ENCODE results near the gene PITPNM3. TPM values are rescaled to one million over a fixed set of nuclear protein-coding genes. Genes with fewer than 3 reads are reported as not detected.

Gene PITPNM3
- polyA plus RNA-seq, 2 donors = 9.5 to 14.4 TPM

- Histone ChIP-seq H3K4me1 (ENCODE audit: control insufficient read depth in 2 of 2, insufficient read depth in 2 of 2, low read length in 1 of 2) (peaks cover 11 to 14% of the 10 kb centered on the region in 2 donors), H3K27me3 (ENCODE audit: control insufficient read depth in 1 of 2, insufficient read depth in 2 of 2, low read length in 2 of 2) (no peaks in the 10 kb centered on the region), H3K9me3 (ENCODE audit: control insufficient read depth in 2 of 2, insufficient read depth in 1 of 2, low read depth in 1 of 2, low read length in 1 of 2) (peaks cover 0 to 3% of the 10 kb centered on the region in 2 donors), H3K27ac (ENCODE audit: low read depth in 2 of 2, low read length in 1 of 2) (peak overlapping the region; percentile 39 to 98), H3K36me3 (ENCODE audit: control insufficient read depth in 2 of 2, insufficient read depth in 2 of 2, low read length in 1 of 2) (peaks cover 0 to 7% of the 10 kb centered on the region in 2 donors), H3K4me3 (ENCODE audit: low read depth in 1 of 2, low read length in 2 of 2) (no peak overlapping the region)
- 67 to 71% methylated on average over 11 of the region's 11 CpGs for WGBS, 2 donors
Measured at GRCh38 chr17:6509031-6509771, 47.2 kb downstream of the PITPNM3 start.

GRCh38 chr17:6508519-6509030, 47.8 kb downstream of the PITPNM3 start:
- WGBS, 2 donors = 54 to 60% methylated on average over 15 of the region's 15 CpGs
- peaks cover 0 to 7% of the 10 kb centered on the region in 2 donors for H3K36me3 ChIP-seq (ENCODE audit: control insufficient read depth in 2 of 2, insufficient read depth in 2 of 2, low read length in 1 of 2)
- H3K27ac ChIP-seq (ENCODE audit: low read depth in 2 of 2, low read length in 1 of 2) = peak overlapping the region; percentile 39 to 98
- H3K4me3 ChIP-seq (ENCODE audit: low read depth in 1 of 2, low read length in 2 of 2) = no peak overlapping the region
- peaks cover 0 to 3% of the 10 kb centered on the region in 2 donors for H3K9me3 ChIP-seq (ENCODE audit: control insufficient read depth in 2 of 2, insufficient read depth in 1 of 2, low read depth in 1 of 2, low read length in 1 of 2)
- H3K27me3 ChIP-seq (ENCODE audit: control insufficient read depth in 1 of 2, insufficient read depth in 2 of 2, low read length in 2 of 2) = no peaks in the 10 kb centered on the region
- peaks cover 11 to 14% of the 10 kb centered on the region in 2 donors for H3K4me1 ChIP-seq (ENCODE audit: control insufficient read depth in 2 of 2, insufficient read depth in 2 of 2, low read length in 1 of 2)

GRCh38 chr17:6508016-6508415, 48.3 kb downstream of the PITPNM3 start:
- Histone ChIP-seq H3K27me3 (ENCODE audit: control insufficient read depth in 1 of 2, insufficient read depth in 2 of 2, low read length in 2 of 2) (no peaks in the 10 kb centered on the region), H3K27ac (ENCODE audit: low read depth in 2 of 2, low read length in 1 of 2) (peak overlapping the region; percentile 41 to 98)
- WGBS, 2 donors = 61 to 73% methylated on average over 12 of the region's 12 CpGs

GRCh38 chr17:6507535-6507934, 48.8 kb downstream of the PITPNM3 start:
- peaks cover 11 to 14% of the 10 kb centered on the region in 2 donors for H3K4me1 ChIP-seq (ENCODE audit: control insufficient read depth in 2 of 2, insufficient read depth in 2 of 2, low read length in 1 of 2)
- WGBS, 2 donors = 29 to 44% methylated on average over 7 of the region's 7 CpGs
- H3K36me3 ChIP-seq (ENCODE audit: control insufficient read depth in 2 of 2, insufficient read depth in 2 of 2, low read length in 1 of 2) = peaks cover 5 to 16% of the 10 kb centered on the region in 2 donors
- no peaks in the 10 kb centered on the region for H3K27me3 ChIP-seq (ENCODE audit: control insufficient read depth in 1 of 2, insufficient read depth in 2 of 2, low read length in 2 of 2)
- peaks cover 0 to 3% of the 10 kb centered on the region in 2 donors for H3K9me3 ChIP-seq (ENCODE audit: control insufficient read depth in 2 of 2, insufficient read depth in 1 of 2, low read depth in 1 of 2, low read length in 1 of 2)
- no peak overlapping the region for H3K4me3 ChIP-seq (ENCODE audit: low read depth in 1 of 2, low read length in 2 of 2)
- H3K27ac ChIP-seq (ENCODE audit: low read depth in 2 of 2, low read length in 1 of 2) = peak overlapping the region; percentile 41 to 98

More at GRCh38 chr17:6508016-6508415, 48.3 kb downstream of the PITPNM3 start:
- Histone ChIP-seq H3K36me3 (ENCODE audit: control insufficient read depth in 2 of 2, insufficient read depth in 2 of 2, low read length in 1 of 2) (peaks cover 0 to 12% of the 10 kb centered on the region in 2 donors), H3K9me3 (ENCODE audit: control insufficient read depth in 2 of 2, insufficient read depth in 1 of 2, low read depth in 1 of 2, low read length in 1 of 2) (peaks cover 0 to 3% of the 10 kb centered on the region in 2 donors), H3K4me1 (ENCODE audit: control insufficient read depth in 2 of 2, insufficient read depth in 2 of 2, low read length in 1 of 2) (peaks cover 11 to 14% of the 10 kb centered on the region in 2 donors), H3K4me3 (ENCODE audit: low read depth in 1 of 2, low read length in 2 of 2) (no peak overlapping the region)

- Histone ChIP-seq H3K4me3 (ENCODE audit: low read depth in 1 of 2, low read length in 2 of 2) (no peak overlapping the region), H3K9me3 (ENCODE audit: control insufficient read depth in 2 of 2, insufficient read depth in 1 of 2, low read depth in 1 of 2, low read length in 1 of 2) (peaks cover 0 to 3% of the 10 kb centered on the region in 2 donors), H3K27ac (ENCODE audit: low read depth in 2 of 2, low read length in 1 of 2) (peak overlapping the region; percentile 79 to 98), H3K27me3 (ENCODE audit: control insufficient read depth in 1 of 2, insufficient read depth in 2 of 2, low read length in 2 of 2) (no peaks in the 10 kb centered on the region), H3K36me3 (ENCODE audit: control insufficient read depth in 2 of 2, insufficient read depth in 2 of 2, low read length in 1 of 2) (peaks cover 5 to 16% of the 10 kb centered on the region in 2 donors), H3K4me1 (ENCODE audit: control insufficient read depth in 2 of 2, insufficient read depth in 2 of 2, low read length in 1 of 2) (peaks cover 11 to 14% of the 10 kb centered on the region in 2 donors)
- 25 to 42% methylated on average over 5 of the region's 5 CpGs for WGBS, 2 donors
Measured at GRCh38 chr17:6506679-6507231, 49.6 kb downstream of the PITPNM3 start.

- Histone ChIP-seq H3K4me3 (ENCODE audit: low read depth in 1 of 2, low read length in 2 of 2) (no peak overlapping the region), H3K27ac (ENCODE audit: low read depth in 2 of 2, low read length in 1 of 2) (no peak overlapping the region), H3K27me3 (ENCODE audit: control insufficient read depth in 1 of 2, insufficient read depth in 2 of 2, low read length in 2 of 2) (no peaks in the 10 kb centered on the region), H3K9me3 (ENCODE audit: control insufficient read depth in 2 of 2, insufficient read depth in 1 of 2, low read depth in 1 of 2, low read length in 1 of 2) (peaks cover 0 to 3% of the 10 kb centered on the region in 2 donors), H3K36me3 (ENCODE audit: control insufficient read depth in 2 of 2, insufficient read depth in 2 of 2, low read length in 1 of 2) (peaks cover 5 to 15% of the 10 kb centered on the region in 2 donors), H3K4me1 (ENCODE audit: control insufficient read depth in 2 of 2, insufficient read depth in 2 of 2, low read length in 1 of 2) (peaks cover 11 to 14% of the 10 kb centered on the region in 2 donors)
- WGBS, 2 donors = 84 to 88% methylated on average over 11 to 12 of the region's 12 CpGs
Measured at GRCh38 chr17:6505425-6506142, 50.8 kb downstream of the PITPNM3 start.

GRCh38 chr17:6503641-6504195, 52.6 kb downstream of the PITPNM3 start:
- Histone ChIP-seq H3K9me3 (ENCODE audit: control insufficient read depth in 2 of 2, insufficient read depth in 1 of 2, low read depth in 1 of 2, low read length in 1 of 2) (peaks cover 0 to 3% of the 10 kb centered on the region in 2 donors), H3K27ac (ENCODE audit: low read depth in 2 of 2, low read length in 1 of 2) (no peak overlapping the region), H3K4me3 (ENCODE audit: low read depth in 1 of 2, low read length in 2 of 2) (no peak overlapping the region), H3K27me3 (ENCODE audit: control insufficient read depth in 1 of 2, insufficient read depth in 2 of 2, low read length in 2 of 2) (no peaks in the 10 kb centered on the region), H3K36me3 (ENCODE audit: control insufficient read depth in 2 of 2, insufficient read depth in 2 of 2, low read length in 1 of 2) (peaks cover 5 to 13% of the 10 kb centered on the region in 2 donors), H3K4me1 (ENCODE audit: control insufficient read depth in 2 of 2, insufficient read depth in 2 of 2, low read length in 1 of 2) (peaks cover 8 to 11% of the 10 kb centered on the region in 2 donors)
- 84 to 90% methylated on average over 7 of the region's 7 CpGs for WGBS, 2 donors

GRCh38 chr17:6502871-6503509, 53.4 kb downstream of the PITPNM3 start:
- WGBS, 2 donors = 86 to 91% methylated on average over 8 of the region's 8 CpGs

GRCh38 chr17:6502142-6502541, 54.2 kb downstream of the PITPNM3 start:
- Histone ChIP-seq H3K9me3 (ENCODE audit: control insufficient read depth in 2 of 2, insufficient read depth in 1 of 2, low read depth in 1 of 2, low read length in 1 of 2) (no peaks in the 10 kb centered on the region), H3K4me1 (ENCODE audit: control insufficient read depth in 2 of 2, insufficient read depth in 2 of 2, low read length in 1 of 2) (peaks cover 0 to 5% of the 10 kb centered on the region in 2 donors), H3K4me3 (ENCODE audit: low read depth in 1 of 2, low read length in 2 of 2) (no peak overlapping the region), H3K27me3 (ENCODE audit: control insufficient read depth in 1 of 2, insufficient read depth in 2 of 2, low read length in 2 of 2) (no peaks in the 10 kb centered on the region), H3K27ac (ENCODE audit: low read depth in 2 of 2, low read length in 1 of 2) (no peak overlapping the region), H3K36me3 (ENCODE audit: control insufficient read depth in 2 of 2, insufficient read depth in 2 of 2, low read length in 1 of 2) (peaks cover 5 to 21% of the 10 kb centered on the region in 2 donors)
- WGBS, 2 donors = 94 to 95% methylated on average over 11 of the region's 11 CpGs

More at GRCh38 chr17:6502871-6503509, 53.4 kb downstream of the PITPNM3 start:
- Histone ChIP-seq H3K36me3 (ENCODE audit: control insufficient read depth in 2 of 2, insufficient read depth in 2 of 2, low read length in 1 of 2) (peaks cover 5 to 17% of the 10 kb centered on the region in 2 donors), H3K4me3 (ENCODE audit: low read depth in 1 of 2, low read length in 2 of 2) (no peak overlapping the region), H3K27me3 (ENCODE audit: control insufficient read depth in 1 of 2, insufficient read depth in 2 of 2, low read length in 2 of 2) (no peaks in the 10 kb centered on the region), H3K9me3 (ENCODE audit: control insufficient read depth in 2 of 2, insufficient read depth in 1 of 2, low read depth in 1 of 2, low read length in 1 of 2) (no peaks in the 10 kb centered on the region), H3K4me1 (ENCODE audit: control insufficient read depth in 2 of 2, insufficient read depth in 2 of 2, low read length in 1 of 2) (peaks cover 1 to 5% of the 10 kb centered on the region in 2 donors), H3K27ac (ENCODE audit: low read depth in 2 of 2, low read length in 1 of 2) (no peak overlapping the region)
